HepG2 (cell line): ENCODE results near the gene MAPK11. TPM values are rescaled to one million over a fixed set of nuclear protein-coding genes. Genes with fewer than 3 reads are reported as not detected.

ENCODE experiments used
- AGO2 ChIP-seq: fragments of 200-400 bp; formaldehyde crosslinking; optimal IDR thresholded peaks from 2 replicates; pipeline ENCODE3; 2017; ENCODE audit warnings: mild to moderate bottlenecking, low read depth, low read length, moderate library complexity
- ATF6 ChIP-seq: sonication (generic); formaldehyde crosslinking; conservative IDR thresholded peaks from 2 replicates; pipeline ENCODE4 v1.4.0; 2020; ENCODE audit warnings: missing genetic modification reagents
- CHD4 ChIP-seq: fragments of 200-600 bp; sonication (generic); IDR thresholded peaks from 2 replicates; pipeline ENCODE4 v1.7.0; 2017; ENCODE audit warnings: mild to moderate bottlenecking, low read length, borderline replicate concordance
- ETV6 ChIP-seq: sonication (generic); formaldehyde crosslinking; conservative IDR thresholded peaks from 2 replicates; pipeline ENCODE4 v1.4.0; 2020; ENCODE audit warnings: missing genetic modification reagents
- IRF1 ChIP-seq: sonication (generic); formaldehyde crosslinking; IDR thresholded peaks from 2 replicates; pipeline ENCODE4 v1.4.0; 2020; ENCODE audit warnings: low read depth, mild to moderate bottlenecking, missing genetic modification reagents
- PHF21A ChIP-seq: sonication (generic); formaldehyde crosslinking; IDR thresholded peaks from 2 replicates; pipeline ENCODE4 v1.5.0; 2020; ENCODE audit warnings: mild to moderate bottlenecking, missing genetic modification reagents
- RAD51 ChIP-seq: fragments of 450-650 bp; IDR thresholded peaks from 2 replicates; pipeline ENCODE4 v1.6.1; 2016; ENCODE audit warnings: borderline replicate concordance
- RARA ChIP-seq: IDR thresholded peaks from 2 replicates; pipeline ENCODE4 v1.6.1; 2016; ENCODE audit warnings: missing genetic modification reagents, missing compliant biosample characterization
- RXRA ChIP-seq: sonication (generic); formaldehyde crosslinking; IDR thresholded peaks from 2 replicates; pipeline ENCODE4 v1.5.1; 2020; ENCODE audit warnings: missing genetic modification reagents
- SIX1 ChIP-seq: sonication (generic); formaldehyde crosslinking; IDR thresholded peaks from 2 replicates; pipeline ENCODE4 v1.4.0; 2020; ENCODE audit warnings: missing genetic modification reagents, borderline replicate concordance
- SP4 ChIP-seq: sonication (generic); formaldehyde crosslinking; IDR thresholded peaks from 2 replicates; pipeline ENCODE4 v1.8.1; 2023; ENCODE audit warnings: mild to moderate bottlenecking, missing genetic modification reagents
- TSC22D2 ChIP-seq: sonication (generic); formaldehyde crosslinking; IDR thresholded peaks from 2 replicates; pipeline ENCODE4 v1.5.1; 2020; ENCODE audit warnings: missing genetic modification reagents, mild to moderate bottlenecking, borderline replicate concordance
- ZBTB4 ChIP-seq: sonication (generic); formaldehyde crosslinking; IDR thresholded peaks from 2 replicates; pipeline ENCODE4 v1.4.0; 2020; ENCODE audit warnings: missing genetic modification reagents, mild to moderate bottlenecking, borderline replicate concordance
- ZMYM3 ChIP-seq: sonication (generic); formaldehyde crosslinking; IDR thresholded peaks from 2 replicates; pipeline ENCODE4 v1.5.1; 2020; ENCODE audit warnings: mild to moderate bottlenecking, missing genetic modification reagents
- ZNF234 ChIP-seq: sonication (generic); formaldehyde crosslinking; conservative IDR thresholded peaks from 2 replicates; pipeline ENCODE4 v1.5.1; 2020; ENCODE audit warnings: mild to moderate bottlenecking, missing genetic modification reagents
- ZNF496 ChIP-seq: sonication (generic); formaldehyde crosslinking; IDR thresholded peaks from 2 replicates; pipeline ENCODE4 v1.8.1; 2023; ENCODE audit warnings: mild to moderate bottlenecking, moderate library complexity, missing genetic modification reagents; ENCODE audit not compliant: insufficient replicate concordance
- ZNF512 ChIP-seq: sonication (generic); formaldehyde crosslinking; IDR thresholded peaks from 2 replicates; pipeline ENCODE4 v1.4.0; 2020; ENCODE audit warnings: mild to moderate bottlenecking, missing genetic modification reagents
- ZNF567 ChIP-seq: sonication (generic); formaldehyde crosslinking; IDR thresholded peaks from 2 replicates; pipeline ENCODE4 v1.8.1; 2023; ENCODE audit warnings: mild to moderate bottlenecking, missing genetic modification reagents, borderline replicate concordance
- ZNF841 ChIP-seq: sonication (generic); formaldehyde crosslinking; IDR thresholded peaks from 2 replicates; pipeline ENCODE4 v1.8.1; 2023; ENCODE audit warnings: missing genetic modification reagents, borderline replicate concordance
- ZZZ3 ChIP-seq: sonication (generic); formaldehyde crosslinking; IDR thresholded peaks from 2 replicates; pipeline ENCODE4 v1.4.0; 2020; ENCODE audit warnings: missing genetic modification reagents, mild to moderate bottlenecking, borderline replicate concordance
- polyA plus RNA-seq, 8 experiments: library from polyadenylated mRNA; depleted of rRNA in 3 of 8; stranded (reverse) in 7 of 8; unstranded in 1 of 8; fragments of >200 nt; fragmentation: Illumina TruSeq in 4 of 8; extraction: Trizol in 4 of 8; gene quantifications; 2 replicates each; pipeline versions ENCODE4 v1.2.1 to v1.2.3, GENCODE V29; 2011 to 2016; ENCODE audit warnings: low read depth in 4 of 8, missing spikeins in 1 of 8, mixed read lengths in 1 of 8; ENCODE audit not compliant: insufficient read depth in 1 of 8
- total RNA-seq, 5 experiments: library from RNA; depleted of rRNA; stranded (reverse); fragments of >200 nt; fragmentation: Illumina TruSeq; extraction: Trizol; gene quantifications; 2 replicates each; pipeline ENCODE4 v1.2.3, GENCODE V29; 2016; ENCODE audit warnings: low read depth in 1 of 5
- TF ChIP-seq, protein P1 (sequence below): IDR thresholded peaks from 2 replicates; pipeline ENCODE4 v1.6.1; 2012; ENCODE audit warnings: low read depth, low read length, improper control_type of control experiment

The MAPK11 gene
- total and polyA plus RNA-seq, 2 of the 13 experiments (the other 11 are each of a cell fraction or from before 2014, with no cell fraction given) = 0.15 to 0.17 TPM

GRCh38 chr22:50305393-50305922, 35.3 kb upstream of the MAPK11 start (continued):
- TF ChIP-seq ZNF512 (CRISPR knock-in tag) (no peak), ZNF567 (CRISPR knock-in tag) (no peak), PHF21A (CRISPR knock-in tag) (no peak), ZNF234 (CRISPR knock-in tag) (no peak), ZMYM3 (CRISPR knock-in tag) (peak; percentile 93), SIX1 (CRISPR knock-in tag) (no peak), CHD4 (no peak), ZNF841 (no peak), RARA (no peak), SP4 (CRISPR knock-in tag) (no peak), ETV6 (CRISPR knock-in tag) (no peak), RAD51 (no peak), ZNF496 (no peak), ZZZ3 (CRISPR knock-in tag) (no peak), ZBTB4 (CRISPR knock-in tag) (0 out of 2 replicates have a peak, but pooled peaks have one; percentile 42), IRF1 (CRISPR knock-in tag) (no peak), AGO2 (peak; percentile 0), RXRA (no peak), TSC22D2 (CRISPR knock-in tag) (no peak), ATF6 (CRISPR knock-in tag) (no peak)
- TF ChIP-seq, protein P1, sequence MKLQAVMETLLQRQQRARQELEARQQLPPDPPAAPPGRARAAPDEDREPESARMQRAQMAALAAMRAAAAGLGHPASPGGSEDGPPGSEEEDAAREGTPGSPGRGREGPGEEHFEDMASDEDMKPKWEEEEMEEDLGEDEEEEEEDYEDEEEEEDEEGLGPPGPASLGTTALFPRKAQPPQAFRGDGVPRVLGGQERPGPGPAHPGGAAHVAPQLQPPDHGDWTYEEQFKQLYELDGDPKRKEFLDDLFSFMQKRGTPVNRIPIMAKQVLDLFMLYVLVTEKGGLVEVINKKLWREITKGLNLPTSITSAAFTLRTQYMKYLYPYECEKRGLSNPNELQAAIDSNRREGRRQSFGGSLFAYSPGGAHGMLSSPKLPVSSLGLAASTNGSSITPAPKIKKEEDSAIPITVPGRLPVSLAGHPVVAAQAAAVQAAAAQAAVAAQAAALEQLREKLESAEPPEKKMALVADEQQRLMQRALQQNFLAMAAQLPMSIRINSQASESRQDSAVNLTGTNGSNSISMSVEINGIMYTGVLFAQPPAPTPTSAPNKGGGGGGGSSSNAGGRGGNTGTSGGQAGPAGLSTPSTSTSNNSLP = no peak
